Activated T-helper 1 cell treated with anti-CD3 and anti-CD28 coated beads, Interleukin-12 subunit alpha, Interleukin-12 subunit beta, Interleukin-2, Interleukin-4 antibody, amounts not matched to agents 30 ng/mL and 10 ng/mL and 1 ng/mL, durations not matched to agents 14 hours and 24 hours and 36 hours (primary cell): ENCODE results near the gene PRDM15. TPM values are rescaled to one million over a fixed set of nuclear protein-coding genes. Genes with fewer than 3 reads are reported as not detected.

Source experiments
- DNase-seq: peaks from one replicate; pipeline ENCODE4 v3.0.0; 2021; ENCODE audit warnings: low spot score
- H3K27ac Mint-ChIP-seq: one replicate; pipeline ENCODE4 v1.8.0; 2021; ENCODE audit warnings: mild to moderate bottlenecking, mixed read lengths
- H3K27me3 Mint-ChIP-seq: one replicate; pipeline ENCODE4 v1.8.0; 2022; ENCODE audit warnings: mild to moderate bottlenecking, moderate library complexity, mixed read lengths; ENCODE audit not compliant: insufficient read depth
- H3K36me3 Mint-ChIP-seq: one replicate; pipeline ENCODE4 v1.8.0; 2021; ENCODE audit warnings: low read depth, mixed read lengths
- H3K4me1 Mint-ChIP-seq: one replicate; pipeline ENCODE4 v1.8.0; 2021; ENCODE audit warnings: low read depth, mixed read lengths
- H3K4me3 Mint-ChIP-seq: one replicate; pipeline ENCODE4 v1.8.0; 2021; ENCODE audit warnings: mild to moderate bottlenecking, moderate library complexity, mixed read lengths
- H3K9me3 Mint-ChIP-seq: one replicate; pipeline ENCODE4 v1.8.0; 2021; ENCODE audit warnings: mixed read lengths
- intact Hi-C: fragments of 100-400 bp; cut with micrococcal nuclease; formaldehyde crosslinking; loops from one replicate; pipeline ENCODE4 v1.15.1; 2024
- total RNA-seq: library from RNA; stranded (reverse); gene quantifications from 2 replicates; pipeline ENCODE4 v1.2.3, GENCODE V29; 2022

Gene PRDM15
- total RNA-seq, 1 donor from 2014 or later: 18.1 TPM

GRCh38 chr21:41901782-41902181 lies 22.6 kb upstream of the PRDM15 start:
- no peak for DNase-seq
- Mint-ChIP-seq H3K27me3 (no peaks in the 10 kb centered on the region), H3K9me3 (no peaks in the 10 kb centered on the region), H3K4me1 (peaks cover 26% of the 10 kb centered on the region), H3K36me3 (peaks cover 9% of the 10 kb centered on the region), H3K4me3 (no peak overlapping the region), H3K27ac (no peak overlapping the region)
- intact Hi-C loops: loop anchor here (1.0 to 2.0 kb wide), 3 partner anchors 22 to 107 kb away; partner anchors contain the start of gene PRDM15

DNA sequence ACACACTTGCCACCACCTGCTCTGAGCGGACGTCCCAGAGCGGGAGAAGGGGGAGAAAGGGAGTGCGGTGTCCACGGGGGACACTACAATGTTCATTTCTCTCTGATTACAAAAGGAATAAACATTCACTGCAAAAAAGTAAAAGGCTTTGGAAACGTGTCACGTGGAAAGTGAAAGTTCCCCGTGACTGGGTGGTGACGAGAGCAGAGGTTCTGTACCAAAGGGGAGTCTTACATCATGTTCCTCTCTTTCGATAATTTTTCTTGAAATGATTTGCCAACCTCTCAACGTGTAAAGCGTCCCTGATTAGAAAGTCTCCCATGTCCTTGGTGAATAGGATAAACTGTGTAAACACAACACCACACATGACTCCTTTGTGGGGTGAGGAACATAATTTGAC lies 22.0 kb upstream of the PRDM15 start:
- no peaks in the 10 kb centered on the region for H3K27me3 Mint-ChIP-seq
- H3K27ac Mint-ChIP-seq: peak overlapping the region; percentile 44
- no peak overlapping the region for H3K4me3 Mint-ChIP-seq
- DNase-seq: no peak
- intact Hi-C loops: loop anchor here (1.0 to 2.0 kb wide), 3 partner anchors 22 to 108 kb away; partner anchors contain the start of gene PRDM15
- H3K9me3 Mint-ChIP-seq: no peaks in the 10 kb centered on the region
- H3K4me1 Mint-ChIP-seq: peaks cover 28% of the 10 kb centered on the region
- H3K36me3 Mint-ChIP-seq: peaks cover 9% of the 10 kb centered on the region

GRCh38 chr21:41900401-41900800 lies 21.3 kb upstream of the PRDM15 start:
- no peak overlapping the region for H3K4me3 Mint-ChIP-seq
- H3K9me3 Mint-ChIP-seq: no peaks in the 10 kb centered on the region
- DNase-seq: no peak
- no peak overlapping the region for H3K27ac Mint-ChIP-seq
- no peaks in the 10 kb centered on the region for H3K27me3 Mint-ChIP-seq
- intact Hi-C loops: loop anchor here (2.0 kb wide), 1 partner anchor 108 kb away; no protein-coding TSS in a partner anchor
- H3K36me3 Mint-ChIP-seq: peaks cover 9% of the 10 kb centered on the region
- H3K4me1 Mint-ChIP-seq: peaks cover 34% of the 10 kb centered on the region

- Mint-ChIP-seq H3K4me1 (peaks cover 34% of the 10 kb centered on the region), H3K36me3 (peaks cover 9% of the 10 kb centered on the region), H3K9me3 (no peaks in the 10 kb centered on the region), H3K27me3 (no peaks in the 10 kb centered on the region), H3K4me3 (peak overlapping the region; percentile 51), H3K27ac (peak overlapping the region; percentile 83)
- intact Hi-C loops: loop anchor here (2.0 kb wide), 1 partner anchor 109 kb away; no protein-coding TSS in a partner anchor
- DNase-seq: no peak
Observed at GRCh38 chr21:41899426-41900202, 20.5 kb upstream of the PRDM15 start.

DNA sequence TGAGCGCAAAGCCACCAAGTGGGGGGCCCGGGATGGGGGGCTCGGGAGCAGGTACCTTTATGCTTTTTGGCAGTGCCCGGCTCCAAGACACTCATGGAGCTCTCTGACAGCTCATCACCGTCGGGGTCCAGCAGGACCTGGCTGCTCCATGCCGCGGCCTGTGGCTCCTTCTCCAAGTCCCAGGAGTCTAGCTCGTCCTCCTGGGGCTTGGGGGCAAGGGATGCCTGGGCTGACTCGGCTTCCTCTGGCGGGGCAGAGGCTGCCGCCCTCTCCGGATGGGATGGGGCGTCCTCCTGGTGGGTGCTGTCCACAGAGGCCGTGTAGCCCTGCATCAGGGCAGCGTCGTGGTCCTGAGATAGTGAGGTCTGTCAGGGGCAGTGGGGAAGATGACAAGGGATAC lies 19.9 kb upstream of the PRDM15 start:
- intact Hi-C loops: no loop called here
- Mint-ChIP-seq H3K27ac (peak overlapping the region; percentile 83), H3K4me3 (no peak overlapping the region)

GRCh38 chr21:41897700-41898099 lies 18.6 kb upstream of the PRDM15 start:
- intact Hi-C loops: no loop called here
- no peak overlapping the region for H3K27ac Mint-ChIP-seq
- DNase-seq: no peak
- peaks cover 9% of the 10 kb centered on the region for H3K36me3 Mint-ChIP-seq
- peaks cover 34% of the 10 kb centered on the region for H3K4me1 Mint-ChIP-seq
- no peak overlapping the region for H3K4me3 Mint-ChIP-seq
- no peaks in the 10 kb centered on the region for H3K27me3 Mint-ChIP-seq
- no peaks in the 10 kb centered on the region for H3K9me3 Mint-ChIP-seq

More for the DNA sequence above, 19.9 kb upstream of the PRDM15 start:
- Mint-ChIP-seq H3K36me3 (peaks cover 9% of the 10 kb centered on the region), H3K4me1 (peaks cover 34% of the 10 kb centered on the region), H3K27me3 (no peaks in the 10 kb centered on the region), H3K9me3 (no peaks in the 10 kb centered on the region)
- no peak for DNase-seq

DNA sequence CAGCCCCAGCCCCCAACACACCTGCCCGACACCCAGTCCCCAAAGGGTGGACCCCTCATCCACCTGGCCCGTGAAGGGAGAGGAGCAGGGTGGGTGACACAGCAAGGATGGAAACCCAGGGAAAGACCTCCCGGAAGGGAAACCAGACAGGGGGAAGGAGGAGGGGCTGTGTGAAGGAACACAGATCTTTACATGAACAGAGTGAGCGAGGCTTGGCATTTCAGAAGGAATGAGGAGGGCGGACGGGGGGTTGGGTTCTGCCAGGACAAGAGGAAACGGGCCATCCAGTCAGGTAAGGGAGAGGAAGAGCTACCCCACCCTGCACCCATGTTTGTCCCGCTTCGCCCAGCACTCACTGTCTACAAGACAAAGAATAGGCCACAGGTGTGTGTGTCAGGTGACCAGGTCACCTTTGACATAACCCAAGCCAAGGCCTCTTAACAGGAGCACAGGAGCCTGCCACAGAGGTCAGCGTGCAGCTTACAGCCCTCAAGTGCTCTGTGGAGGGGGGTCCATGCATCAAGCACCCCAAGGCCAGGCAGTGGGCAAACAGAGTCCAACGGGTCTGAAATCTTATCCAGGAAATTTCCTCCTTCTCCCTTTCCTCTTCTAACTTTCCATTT lies 18.0 kb upstream of the PRDM15 start:
- H3K36me3 Mint-ChIP-seq: peaks cover 6% of the 10 kb centered on the region
- H3K27me3 Mint-ChIP-seq: no peaks in the 10 kb centered on the region
- DNase-seq: no peak
- H3K4me3 Mint-ChIP-seq: no peak overlapping the region
- H3K9me3 Mint-ChIP-seq: no peaks in the 10 kb centered on the region
- peaks cover 34% of the 10 kb centered on the region for H3K4me1 Mint-ChIP-seq
- intact Hi-C loops: no loop called here
- H3K27ac Mint-ChIP-seq: no peak overlapping the region

DNA sequence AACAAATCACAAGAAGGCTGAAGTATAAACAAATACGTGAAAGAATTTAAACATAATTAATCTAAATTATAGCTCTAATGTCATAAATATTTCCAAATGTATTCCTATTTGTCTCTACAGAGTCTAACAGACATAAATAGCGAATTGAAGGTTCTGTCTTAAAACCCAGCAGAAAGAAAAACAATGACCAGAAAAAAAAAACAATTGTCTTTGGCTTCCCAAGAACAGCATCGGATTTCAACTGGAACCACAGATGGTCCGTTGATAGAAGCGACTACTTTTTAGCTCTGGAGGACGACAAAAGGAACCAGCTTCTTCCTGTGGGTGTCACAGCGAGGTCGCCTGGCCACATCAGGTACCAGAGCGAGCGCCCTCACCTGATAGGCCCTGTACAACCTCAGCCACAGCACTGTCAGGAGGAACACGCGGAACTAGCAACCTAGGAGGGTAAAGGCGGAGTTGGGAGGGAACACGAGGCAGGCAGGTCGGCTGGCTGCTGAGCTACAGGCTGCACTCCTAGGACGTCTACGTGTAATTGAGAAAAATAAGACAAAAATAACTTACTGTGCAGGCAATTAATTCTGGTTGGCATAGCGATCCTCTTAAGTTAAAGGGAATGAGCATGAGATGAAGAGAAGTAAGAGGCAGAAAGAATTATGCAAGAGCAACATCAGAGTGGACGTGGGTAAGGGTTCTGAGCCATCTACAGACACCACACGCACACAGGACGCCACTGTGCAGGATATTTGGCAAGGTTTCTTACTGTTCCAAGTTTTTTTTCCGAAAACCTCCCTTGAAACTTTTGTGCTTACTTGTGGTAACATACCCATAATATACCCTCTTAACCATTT lies 16.7 kb upstream of the PRDM15 start:
- DNase-seq: no peak
- Mint-ChIP-seq H3K4me3 (no peak overlapping the region), H3K36me3 (no peaks in the 10 kb centered on the region), H3K27ac (no peak overlapping the region), H3K4me1 (peaks cover 26% of the 10 kb centered on the region), H3K9me3 (no peaks in the 10 kb centered on the region), H3K27me3 (no peaks in the 10 kb centered on the region)
- intact Hi-C loops: no loop called here

DNA sequence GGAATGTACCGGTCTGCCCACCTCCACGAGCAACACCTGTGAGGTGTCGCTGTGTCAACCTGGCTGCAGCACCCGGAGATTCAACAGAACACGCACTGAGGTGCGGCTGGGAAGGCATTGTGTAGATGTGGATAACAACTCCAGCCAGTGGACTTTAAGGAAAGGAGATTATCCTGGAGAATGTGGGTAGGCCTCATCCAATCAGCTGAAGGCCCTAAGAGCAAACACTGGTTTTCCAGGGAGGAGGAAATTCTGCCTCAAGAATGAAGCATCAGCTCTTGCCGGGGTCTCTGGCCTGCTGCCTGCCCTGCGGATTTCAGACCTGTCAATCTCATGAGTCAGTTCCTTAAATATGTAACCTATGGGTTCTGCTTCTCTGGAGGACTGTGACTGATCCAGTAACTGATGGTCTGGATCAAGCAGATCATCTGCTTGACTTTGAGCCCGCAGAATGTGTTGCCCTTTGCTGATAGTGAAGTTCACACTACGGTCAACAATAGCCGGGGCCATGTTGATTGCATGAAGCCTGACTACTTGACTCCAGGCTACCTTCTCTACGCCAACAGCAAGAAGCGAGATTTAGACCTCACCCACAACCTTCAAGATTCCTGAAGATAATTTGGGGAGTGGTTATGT lies 15.9 kb upstream of the PRDM15 start:
- Mint-ChIP-seq H3K4me1 (peaks cover 22% of the 10 kb centered on the region), H3K36me3 (no peaks in the 10 kb centered on the region), H3K9me3 (no peaks in the 10 kb centered on the region), H3K4me3 (no peak overlapping the region), H3K27ac (no peak overlapping the region), H3K27me3 (no peaks in the 10 kb centered on the region)
- DNase-seq: no peak
- intact Hi-C loops: no loop called here

DNA sequence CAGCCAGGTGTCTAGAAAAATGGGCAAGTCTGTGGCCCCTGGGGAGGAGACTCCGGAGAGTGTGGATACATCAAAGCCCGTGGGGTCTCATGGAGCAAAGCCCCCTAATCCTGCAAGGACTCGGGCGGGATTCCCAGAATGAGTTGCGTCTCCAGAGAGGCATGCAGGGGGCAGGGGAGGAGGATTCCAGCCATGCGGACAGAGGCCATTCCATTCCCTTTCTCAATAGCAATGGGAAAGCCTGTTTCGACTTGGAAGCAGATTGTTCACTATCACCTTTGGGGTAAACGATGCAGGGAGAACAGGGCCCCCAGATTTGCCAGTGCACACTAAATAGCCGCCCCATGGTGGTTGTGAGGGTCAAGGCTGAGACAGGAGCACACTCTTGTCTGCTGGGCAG lies 15.4 kb upstream of the PRDM15 start:
- H3K4me1 Mint-ChIP-seq: peaks cover 19% of the 10 kb centered on the region
- H3K27ac Mint-ChIP-seq: no peak overlapping the region
- H3K36me3 Mint-ChIP-seq: no peaks in the 10 kb centered on the region
- DNase-seq: no peak
- intact Hi-C loops: no loop called here
- no peak overlapping the region for H3K4me3 Mint-ChIP-seq
- H3K27me3 Mint-ChIP-seq: no peaks in the 10 kb centered on the region
- H3K9me3 Mint-ChIP-seq: no peaks in the 10 kb centered on the region

- DNase-seq: no peak
- H3K36me3 Mint-ChIP-seq: no peaks in the 10 kb centered on the region
- no peaks in the 10 kb centered on the region for H3K9me3 Mint-ChIP-seq
- no peaks in the 10 kb centered on the region for H3K27me3 Mint-ChIP-seq
- peaks cover 7% of the 10 kb centered on the region for H3K4me1 Mint-ChIP-seq
- H3K4me3 Mint-ChIP-seq: no peak overlapping the region
- no peak overlapping the region for H3K27ac Mint-ChIP-seq
- intact Hi-C loops: no loop called here
Observed at GRCh38 chr21:41892726-41893125, 13.6 kb upstream of the PRDM15 start.

- H3K4me3 Mint-ChIP-seq: no peak overlapping the region
- H3K27me3 Mint-ChIP-seq: peaks cover 2% of the 10 kb centered on the region
- H3K4me1 Mint-ChIP-seq: peaks cover 6% of the 10 kb centered on the region
- no peaks in the 10 kb centered on the region for H3K36me3 Mint-ChIP-seq
- DNase-seq: no peak
- H3K27ac Mint-ChIP-seq: no peak overlapping the region
- intact Hi-C loops: no loop called here
- H3K9me3 Mint-ChIP-seq: no peaks in the 10 kb centered on the region
Observed at GRCh38 chr21:41891132-41891531, 12.0 kb upstream of the PRDM15 start.
